OCI-LY7 (cell line): ENCODE data around the gene PSENEN.

Source experiments
- CTCF ChIP-seq: fragments of 200-600 bp; sonication (generic); conservative IDR thresholded peaks from 2 replicates; pipeline ENCODE4 v1.5.1; 2014; ENCODE audit warnings: mild to moderate bottlenecking, antibody characterized with exemption, low read length, moderate library complexity, mixed read lengths
- EZH2phosphoT487 ChIP-seq: fragments of 200-600 bp; sonication (generic); IDR thresholded peaks from 2 replicates; pipeline ENCODE4 v1.6.1; 2018; ENCODE audit warnings: low read depth, borderline replicate concordance, mild to moderate bottlenecking, mixed run types, antibody characterized with exemption, low read length, moderate library complexity, mixed read lengths

GRCh38 chr19:35750167-35750566 is 4.7 kb downstream of the PSENEN start:
- no peak for TF ChIP-seq CTCF
- no peak for TF ChIP-seq EZH2phosphoT487
